GM19023 (cell line): ENCODE results near the gene PRSS8.
"Not testable (repeated sequence)": the region's sequence is repeated elsewhere in the genome, so short reads cannot be mapped to it uniquely, and the experiment has no call there.

ENCODE experiments used
- ATAC-seq: cut with Tn5 transposase; IDR thresholded peaks from one replicate; pipeline ENCODE4 v1.9.1; 2021; ENCODE audit warnings: mild to moderate bottlenecking, moderate library complexity; ENCODE audit not compliant: unreplicated experiment

Gene PRSS8

GRCh38 chr16:31107465-31107867 lies 28.1 kb downstream of the PRSS8 start:
- peak; percentile 56 for ATAC-seq

- ATAC-seq, result no peak
Measured at GRCh38 chr16:31106509-31107464, 28.7 kb downstream of the PRSS8 start.

DNA sequence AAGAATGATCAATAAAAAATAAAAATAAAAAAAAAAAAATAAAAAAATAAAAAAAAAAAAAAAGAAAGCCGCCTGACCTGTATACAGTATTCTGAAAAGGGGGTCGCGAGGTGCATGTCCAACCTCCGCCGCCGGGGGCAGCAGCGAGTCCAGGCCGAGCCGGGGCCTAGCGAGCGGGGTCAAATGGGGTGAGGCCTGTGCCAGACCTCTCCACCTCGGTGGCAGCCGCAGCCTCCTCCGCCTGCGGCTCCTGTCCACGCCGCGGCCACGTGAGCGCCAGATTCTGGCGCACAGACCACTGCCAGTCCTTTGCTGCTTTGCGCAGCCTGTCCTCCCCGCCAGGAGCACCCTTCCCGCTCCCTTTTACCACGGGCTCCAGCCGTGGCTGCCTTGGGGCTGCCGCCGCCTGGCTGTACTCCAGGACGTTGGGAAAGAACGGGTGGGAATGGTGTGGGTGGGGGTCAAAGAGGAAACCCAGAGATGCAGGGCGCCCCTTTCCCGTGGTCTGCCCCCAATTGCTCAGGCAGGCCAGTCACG lies 29.8 kb downstream of the PRSS8 start:
- ATAC-seq, result no peak

- ATAC-seq, result not testable (repeated sequence)
Measured at GRCh38 chr16:31100876-31101641, 34.5 kb downstream of the PRSS8 start.

- ATAC-seq, result no peak
Measured at GRCh38 chr16:31099860-31100638, 35.5 kb downstream of the PRSS8 start.

DNA sequence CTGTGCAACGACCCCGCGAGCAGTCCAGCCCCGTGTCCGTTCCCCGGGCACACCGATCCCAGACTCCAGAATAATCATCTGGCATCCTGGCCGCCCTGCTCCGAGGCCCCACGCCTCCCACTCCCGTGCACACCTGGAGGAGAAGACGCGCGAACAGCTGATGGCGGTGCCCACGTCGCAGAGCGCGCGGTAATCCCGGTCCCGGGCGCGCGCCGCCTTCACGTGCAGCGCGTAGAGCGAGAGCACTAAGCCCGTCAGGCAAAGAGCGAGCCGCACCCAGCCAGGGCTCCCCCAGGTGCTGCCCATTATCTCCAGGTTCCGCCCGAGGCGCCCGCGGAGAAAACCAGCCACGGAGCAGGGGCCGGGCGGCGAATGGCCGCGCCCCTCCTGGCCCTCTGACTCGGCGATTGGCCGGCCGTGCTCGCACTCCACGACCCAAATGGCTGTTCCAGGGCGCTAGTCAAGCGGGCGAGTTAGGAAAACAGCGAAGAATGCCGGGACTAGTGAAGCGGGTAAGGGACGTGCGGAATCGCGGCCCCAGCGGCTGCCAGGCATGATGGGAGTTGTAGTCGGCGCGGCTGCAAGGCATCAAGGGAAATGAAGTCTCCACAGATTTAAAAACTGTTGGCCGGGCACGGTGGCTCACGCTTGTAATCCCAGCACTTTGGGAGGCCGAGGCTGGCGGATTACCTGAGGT lies 41.0 kb downstream of the PRSS8 start, which contains the start of gene VKORC1:
Gene VKORC1, minus strand, starts transcription at position 374 of the 697 bp plus-strand sequence. Its CDS starts 68 bp downstream, at position 306.
- peak; percentile 81 for ATAC-seq

GRCh38 chr16:31094088-31094423 lies 41.5 kb downstream of the PRSS8 start:
- no peak for ATAC-seq

DNA sequence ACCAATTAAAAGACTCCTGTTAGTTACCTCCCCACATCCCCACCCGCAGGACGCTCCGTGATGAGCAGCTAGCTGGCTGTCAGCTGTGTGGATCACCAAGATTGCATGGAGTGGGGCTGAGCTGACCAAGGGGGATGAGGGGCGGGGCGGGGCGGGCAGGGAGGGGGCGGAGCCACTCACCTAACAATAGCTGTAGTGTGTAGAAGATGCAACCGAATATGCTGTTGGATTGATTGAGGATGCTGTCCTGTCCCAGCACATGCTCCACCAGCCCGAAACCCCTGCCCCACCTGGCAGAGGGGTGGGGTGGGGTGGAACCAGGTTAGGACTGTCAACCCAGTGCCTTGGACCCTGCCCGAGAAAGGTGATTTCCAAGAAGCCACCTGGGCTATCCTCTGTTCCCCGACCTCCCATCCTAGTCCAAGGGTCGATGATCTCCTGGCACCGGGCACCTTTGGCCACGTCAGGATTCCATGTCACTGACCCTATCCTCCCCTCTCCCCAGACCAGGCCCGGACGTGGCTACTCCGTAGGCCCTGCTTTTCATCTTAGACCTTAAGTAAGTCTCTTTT lies 42.3 kb downstream of the PRSS8 start:
- no peak for ATAC-seq

- no peak for ATAC-seq
Measured at GRCh38 chr16:31092330-31092729, 43.2 kb downstream of the PRSS8 start.

GRCh38 chr16:31090540-31090939 lies 45.0 kb downstream of the PRSS8 start:
- no peak for ATAC-seq

- no peak for ATAC-seq
Measured at GRCh38 chr16:31089199-31089598, 46.3 kb downstream of the PRSS8 start.

DNA sequence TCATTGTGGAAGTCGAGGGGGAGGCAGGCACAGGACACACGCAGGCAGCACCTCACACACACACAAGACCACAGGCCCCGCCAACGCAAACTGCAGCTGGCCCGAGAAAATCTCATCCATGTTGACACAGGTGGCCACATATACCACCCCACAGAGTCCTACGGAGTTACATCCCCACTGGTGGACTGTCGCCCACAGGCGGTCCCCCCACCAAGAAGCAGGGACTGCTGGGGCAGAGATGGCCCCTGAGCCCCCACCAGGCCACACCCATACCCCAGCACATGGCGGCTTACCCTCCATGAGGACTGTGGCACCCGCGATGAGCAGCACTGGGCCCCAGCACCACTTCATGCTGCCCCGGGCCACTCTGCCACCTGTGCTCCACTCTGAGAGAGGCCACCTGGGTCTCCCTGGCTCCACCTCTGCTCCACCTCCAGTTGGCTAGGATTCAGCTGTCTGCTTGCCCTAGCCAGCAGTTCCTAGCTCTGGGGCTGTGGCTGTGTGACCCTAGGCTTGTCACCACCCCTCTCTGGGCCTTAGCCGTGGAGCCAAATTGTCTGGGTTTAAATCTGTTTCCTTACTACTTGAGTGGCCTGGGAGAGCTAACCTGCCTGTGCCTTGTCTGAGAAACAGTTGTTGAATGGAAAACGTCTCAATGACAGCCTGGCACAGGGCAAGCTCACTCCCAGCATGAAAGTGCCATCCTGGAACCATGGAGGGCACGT lies 46.9 kb downstream of the PRSS8 start, which contains the start of gene PRSS53:
Gene PRSS53, minus strand, starts transcription at position 485 of the 725 bp plus-strand sequence. Its CDS starts 134 bp downstream, at position 351.
- ATAC-seq, result no peak

DNA sequence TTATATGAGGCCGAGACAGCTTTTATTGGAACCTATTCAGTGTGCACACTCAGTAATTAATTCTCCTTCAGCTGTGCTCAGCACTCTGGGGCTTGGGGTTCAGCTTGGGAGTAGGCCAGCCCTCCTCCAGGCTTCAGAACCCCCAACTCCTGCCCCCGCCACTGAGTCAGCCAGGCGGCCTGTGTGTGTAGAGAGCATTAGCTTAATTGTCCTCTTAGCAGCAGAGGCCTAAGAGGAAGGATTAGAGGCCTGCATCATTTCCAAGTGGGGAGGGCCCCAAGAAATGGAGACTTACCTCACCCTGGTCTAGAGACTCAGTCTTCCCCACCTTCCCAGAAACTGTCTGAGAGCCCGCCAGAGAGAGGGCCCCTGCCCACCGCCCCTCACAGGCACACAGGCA lies 47.6 kb downstream of the PRSS8 start:
- ATAC-seq, result no peak

- ATAC-seq, result no peak
Measured at GRCh38 chr16:31087481-31087880, 48.0 kb downstream of the PRSS8 start.

DNA sequence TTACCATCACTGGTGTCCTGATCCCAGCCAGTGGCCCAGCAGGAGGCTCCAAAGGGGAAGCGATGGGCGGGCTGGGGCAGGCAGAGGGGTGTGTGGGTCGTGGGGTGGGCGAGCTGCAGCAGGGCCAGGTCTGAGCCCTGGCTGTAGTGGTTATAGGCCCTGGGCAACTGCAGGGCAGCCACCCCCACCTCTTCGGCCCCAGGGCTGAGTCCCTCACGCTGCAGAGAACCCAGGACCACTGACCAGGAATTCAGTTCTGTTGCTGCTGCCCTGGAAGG lies 49.0 kb downstream of the PRSS8 start:
- no peak for ATAC-seq

- ATAC-seq, result no peak
Measured at GRCh38 chr16:31085873-31086628, 49.5 kb downstream of the PRSS8 start.

- no peak for ATAC-seq
Measured at GRCh38 chr16:31085411-31085810, 50.1 kb downstream of the PRSS8 start.

DNA sequence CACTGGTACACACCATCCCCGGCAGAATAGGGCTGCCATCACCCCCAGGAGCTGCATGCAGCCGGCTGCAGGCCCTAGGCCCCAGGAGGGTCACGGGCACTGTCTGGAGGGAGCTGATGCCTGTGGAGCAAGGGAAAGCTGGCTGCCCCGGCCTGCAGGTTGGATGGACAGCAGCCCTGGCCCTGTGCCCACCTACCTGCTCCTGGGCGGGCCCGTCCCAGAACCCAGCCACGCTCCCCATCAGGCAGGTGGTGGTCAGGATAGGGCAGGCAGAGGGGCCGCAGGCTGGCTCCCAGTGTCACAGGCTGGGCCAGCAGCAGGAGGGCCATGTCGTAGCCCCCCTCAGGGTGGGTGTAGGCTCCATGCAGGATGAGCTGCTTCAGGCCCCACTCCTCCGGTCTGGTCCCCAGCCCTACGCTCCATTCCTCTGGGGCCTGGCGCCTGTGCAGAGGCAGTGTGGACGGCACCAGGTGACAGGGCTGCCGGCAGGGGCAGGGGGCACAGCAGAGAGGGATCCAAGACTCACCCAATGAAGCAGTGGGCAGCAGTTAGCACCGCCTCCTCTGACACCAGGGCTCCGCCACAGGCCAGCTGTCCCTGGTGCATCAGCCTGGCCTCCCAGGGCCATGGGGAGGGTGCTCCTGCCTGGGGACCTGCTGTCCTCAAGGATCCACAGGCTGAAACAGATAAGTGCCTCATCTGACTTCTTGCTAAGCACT lies 50.8 kb downstream of the PRSS8 start:
- ATAC-seq, result no peak
